HG03442 (cell line): Measurements from ENCODE around the gene ABHD17A.

Source experiments
- ATAC-seq: cut with Tn5 transposase; IDR thresholded peaks from one replicate; pipeline ENCODE4 v1.9.1; 2021; ENCODE audit warnings: mild to moderate bottlenecking, moderate library complexity; ENCODE audit not compliant: unreplicated experiment

ABHD17A gene

GRCh38 chr19:1854542-1855039, 30.7 kb downstream of the ABHD17A start:
- ATAC-seq: no peak

DNA sequence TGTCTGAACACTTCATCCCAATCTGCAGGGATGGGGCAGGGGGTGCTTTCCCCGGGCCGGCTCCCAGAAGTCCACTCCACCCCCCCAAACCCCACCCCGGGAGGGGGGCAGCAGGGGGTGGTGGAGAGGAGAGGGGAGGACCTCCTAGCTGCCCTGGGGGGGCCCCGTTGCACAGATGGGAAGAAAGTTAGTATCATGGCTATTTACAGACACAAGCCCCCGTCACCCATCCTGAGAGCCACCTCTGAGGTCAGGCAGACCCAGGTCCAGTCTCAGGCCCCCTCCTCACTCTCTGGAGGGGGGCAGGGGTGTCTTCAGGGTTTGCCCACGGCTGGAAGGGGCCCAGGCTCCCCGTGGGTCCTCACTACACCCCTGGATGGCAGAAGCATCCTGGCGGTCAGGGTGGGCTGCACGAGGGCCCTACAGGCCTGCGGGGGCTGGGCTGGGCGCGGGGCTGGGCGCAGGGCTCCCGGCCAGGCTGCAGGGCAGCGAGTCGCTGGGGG, 31.2 kb downstream of the ABHD17A start:
- no peak for ATAC-seq

DNA sequence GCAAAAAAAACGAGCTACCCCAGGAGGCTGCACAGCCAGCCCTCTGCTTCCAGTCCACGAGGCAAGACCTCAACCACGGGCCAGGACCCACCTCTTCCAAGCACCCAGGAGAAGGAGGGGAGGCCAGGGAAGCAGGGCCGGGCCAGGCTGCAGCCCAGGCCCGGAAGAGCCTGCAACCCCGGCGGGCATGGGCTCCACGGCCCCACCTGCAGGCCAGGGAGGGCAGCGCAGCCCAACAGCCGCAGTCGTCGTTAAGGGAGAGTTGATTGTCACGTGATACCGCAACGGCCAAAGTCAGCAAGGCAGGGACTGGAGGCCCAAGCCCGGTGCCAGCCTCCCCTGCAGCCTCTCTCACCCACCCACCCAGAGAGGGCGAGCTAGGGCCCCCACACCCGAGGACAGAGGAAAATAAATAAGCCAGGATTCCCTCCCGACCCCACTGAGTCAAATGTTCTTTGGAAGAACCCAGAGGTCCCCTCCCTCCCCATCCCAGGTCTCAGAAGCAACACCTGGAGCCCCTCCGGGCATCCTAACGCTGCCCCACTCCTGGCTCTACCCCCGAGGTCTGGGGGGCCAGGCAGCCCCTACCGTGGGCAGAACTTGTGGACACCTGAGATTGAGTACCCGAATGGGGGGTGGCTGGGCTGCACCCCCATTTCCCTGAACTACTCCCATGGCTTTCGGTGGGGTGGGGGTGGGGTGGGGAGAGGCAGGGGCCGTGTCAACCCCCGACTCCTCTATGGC, 31.8 kb downstream of the ABHD17A start:
- ATAC-seq: no peak

DNA sequence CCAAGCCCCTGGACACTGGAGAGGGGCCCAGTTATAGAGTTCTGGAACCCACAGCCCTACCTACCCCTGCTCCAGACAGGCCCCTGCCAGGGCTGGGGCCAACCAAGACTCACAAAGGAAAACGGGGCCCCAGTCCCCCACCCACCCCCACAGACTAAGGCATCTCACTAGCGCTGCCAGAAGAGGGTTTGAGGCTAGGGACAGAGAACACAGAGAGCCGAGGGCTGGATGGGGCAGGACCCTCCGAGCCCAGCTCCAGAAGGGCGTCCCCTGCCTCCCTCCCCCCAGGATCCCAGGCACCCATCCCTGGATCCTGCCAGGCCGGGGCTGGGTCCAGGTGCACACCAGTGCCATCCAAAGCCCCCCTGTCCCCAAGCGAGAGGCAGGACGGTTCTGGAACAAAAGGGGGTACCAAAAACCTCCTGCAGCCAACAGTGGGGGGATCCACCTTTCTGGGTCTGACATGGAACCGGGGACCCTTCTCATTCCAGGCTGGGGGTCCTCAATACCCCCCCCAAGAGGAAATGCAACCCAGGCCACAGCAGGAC, 32.6 kb downstream of the ABHD17A start:
- no peak for ATAC-seq

GRCh38 chr19:1851654-1852580, 33.4 kb downstream of the ABHD17A start:
- ATAC-seq: no peak

DNA sequence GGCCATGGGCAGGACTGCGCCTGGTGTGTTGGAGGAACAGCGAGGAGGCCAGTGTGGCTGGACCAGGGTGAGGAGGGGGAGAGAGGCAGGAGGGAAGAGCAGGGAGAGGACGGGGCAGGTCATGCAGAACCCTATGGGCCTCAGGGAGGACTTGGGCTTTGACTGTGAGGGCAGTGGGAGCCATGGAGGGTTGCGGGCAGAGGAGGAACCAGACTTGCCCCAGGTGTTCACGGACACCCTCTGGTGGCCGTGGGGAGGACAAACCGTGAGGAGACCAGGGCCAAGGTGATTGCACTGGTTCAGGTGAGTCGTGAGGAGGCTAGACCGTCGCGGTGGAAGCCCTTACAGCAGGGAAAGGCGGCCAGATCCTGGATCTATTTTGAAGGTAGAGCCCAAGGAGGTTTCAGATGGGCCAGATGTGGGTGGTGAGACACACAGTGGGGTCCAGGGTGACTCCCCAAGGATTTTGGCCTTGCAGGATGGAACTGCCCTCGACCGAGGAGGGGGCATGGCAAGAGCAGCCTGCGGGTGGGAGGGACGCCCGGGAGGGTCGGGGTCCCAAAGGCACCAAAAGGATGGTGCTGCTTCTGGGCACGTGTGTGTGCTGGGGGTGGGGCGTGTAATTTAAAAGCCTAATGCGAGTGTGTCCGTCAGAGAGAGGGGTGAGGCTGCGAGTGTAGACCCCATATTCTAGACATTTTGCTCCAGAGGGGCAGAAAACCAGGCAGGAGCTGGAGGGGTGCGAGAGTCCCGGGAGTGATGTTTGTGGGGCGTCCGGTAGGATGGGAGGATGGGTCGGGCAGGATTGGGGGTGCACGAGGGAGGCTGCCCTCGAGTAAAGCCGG, 34.3 kb downstream of the ABHD17A start:
- ATAC-seq: no peak

DNA sequence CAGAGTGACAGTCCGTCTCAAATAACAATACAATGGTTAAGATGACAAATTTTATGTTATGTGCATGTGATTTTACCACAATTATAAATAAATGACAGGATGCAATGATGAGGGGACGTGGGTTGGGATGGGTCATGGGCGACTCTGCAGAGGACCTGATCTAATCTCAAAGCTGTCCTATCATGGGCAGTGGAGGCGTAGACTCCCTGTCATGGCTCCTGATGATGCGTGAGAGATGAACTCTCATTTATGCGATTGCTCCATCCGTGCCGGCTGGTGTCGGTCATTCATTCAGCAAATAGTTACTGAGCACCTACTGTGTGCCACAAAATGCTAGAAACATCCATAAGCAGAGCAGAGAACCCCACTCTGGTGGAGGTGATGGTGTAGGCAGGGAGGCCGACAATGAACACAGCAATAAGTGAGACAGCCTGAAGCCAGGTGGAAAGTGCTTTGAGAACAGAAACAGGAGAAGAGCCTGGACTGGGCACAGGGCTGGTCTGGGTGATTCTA, 35.4 kb downstream of the ABHD17A start:
- no peak for ATAC-seq

DNA sequence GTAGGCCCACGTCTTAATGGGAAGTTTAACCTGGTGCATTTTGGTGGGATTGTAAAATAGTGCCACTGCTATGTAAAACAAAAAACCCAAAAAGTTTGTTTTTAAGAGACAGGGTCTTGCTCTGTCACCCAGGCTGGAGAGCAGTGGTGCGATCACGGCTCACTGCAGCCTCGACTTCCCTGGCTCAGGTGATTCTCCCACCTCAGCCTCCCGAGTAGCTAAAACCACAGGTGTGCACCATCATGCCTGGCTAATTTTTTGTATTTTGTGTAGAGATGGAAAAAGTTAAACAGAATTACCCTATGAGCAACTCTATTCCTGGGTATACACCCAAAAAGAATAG, 36.2 kb downstream of the ABHD17A start:
- ATAC-seq: no peak

- peak; percentile 63 for ATAC-seq
These were observed 36.7 kb downstream of the ABHD17A start, which contains the start of gene REXO1 for GRCh38 chr19:1848399-1849131. TSS of gene REXO1 (minus strand) at chr19:1848483. CDS start at chr19:1848358, 125 bp downstream.

GRCh38 chr19:1847684-1848398, 37.5 kb downstream of the ABHD17A start:
- ATAC-seq: peak; percentile 20

GRCh38 chr19:1847348-1847683, 38.0 kb downstream of the ABHD17A start:
- no peak for ATAC-seq

DNA sequence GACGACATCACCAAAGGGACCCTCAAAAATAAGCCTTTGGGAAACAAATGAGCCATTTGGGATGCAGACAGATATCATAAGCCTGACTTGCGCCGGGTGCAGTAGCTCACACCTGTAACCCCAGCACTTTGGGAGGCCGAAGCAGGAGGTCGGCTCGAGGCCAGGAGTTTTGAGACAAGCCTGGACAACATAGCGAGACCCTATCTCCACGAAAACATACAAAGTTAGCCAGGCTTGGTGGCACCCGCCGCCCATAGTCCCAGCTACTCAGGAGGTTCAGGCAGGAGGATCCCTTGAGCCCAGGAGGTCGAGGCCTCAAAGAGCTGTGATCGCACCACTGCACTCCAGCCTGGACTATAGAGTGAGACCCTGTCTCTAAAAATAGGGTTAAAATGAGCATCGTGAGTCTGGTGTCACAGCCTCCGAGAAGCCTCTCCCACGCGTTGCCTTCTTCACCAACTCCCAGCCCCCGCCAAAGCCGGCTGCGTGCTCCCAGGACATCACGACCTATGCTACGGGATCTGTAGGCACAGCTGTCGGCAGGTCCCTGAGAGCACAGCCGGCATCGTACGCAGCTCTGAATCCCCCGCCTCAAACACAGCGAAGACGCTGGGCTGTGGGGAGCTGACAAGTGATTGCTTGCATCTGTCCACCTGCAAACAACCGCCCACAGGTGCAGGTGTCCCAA, 38.6 kb downstream of the ABHD17A start:
- ATAC-seq: no peak

- ATAC-seq: no peak
These were observed 39.7 kb downstream of the ABHD17A start for GRCh38 chr19:1845642-1846041.

DNA sequence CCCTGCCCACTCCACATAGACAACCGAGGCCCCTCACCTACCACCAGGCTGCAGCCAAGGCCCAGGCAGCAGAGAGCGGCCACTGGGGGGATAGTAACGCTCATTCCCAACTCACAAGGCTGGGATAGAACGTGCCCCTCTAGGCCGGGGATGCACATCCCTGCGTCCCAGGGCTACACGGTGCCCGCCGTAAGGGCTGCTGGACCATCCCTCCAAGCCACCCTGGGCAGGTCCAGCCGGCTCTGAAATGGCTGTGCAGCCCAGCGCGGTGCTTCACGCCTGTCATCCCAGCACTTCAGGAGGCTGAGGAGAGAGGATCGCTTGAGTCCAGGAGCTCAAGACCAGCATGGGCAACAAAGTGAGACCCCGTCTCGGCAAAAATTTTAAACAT, 40.2 kb downstream of the ABHD17A start:
- ATAC-seq: no peak

DNA sequence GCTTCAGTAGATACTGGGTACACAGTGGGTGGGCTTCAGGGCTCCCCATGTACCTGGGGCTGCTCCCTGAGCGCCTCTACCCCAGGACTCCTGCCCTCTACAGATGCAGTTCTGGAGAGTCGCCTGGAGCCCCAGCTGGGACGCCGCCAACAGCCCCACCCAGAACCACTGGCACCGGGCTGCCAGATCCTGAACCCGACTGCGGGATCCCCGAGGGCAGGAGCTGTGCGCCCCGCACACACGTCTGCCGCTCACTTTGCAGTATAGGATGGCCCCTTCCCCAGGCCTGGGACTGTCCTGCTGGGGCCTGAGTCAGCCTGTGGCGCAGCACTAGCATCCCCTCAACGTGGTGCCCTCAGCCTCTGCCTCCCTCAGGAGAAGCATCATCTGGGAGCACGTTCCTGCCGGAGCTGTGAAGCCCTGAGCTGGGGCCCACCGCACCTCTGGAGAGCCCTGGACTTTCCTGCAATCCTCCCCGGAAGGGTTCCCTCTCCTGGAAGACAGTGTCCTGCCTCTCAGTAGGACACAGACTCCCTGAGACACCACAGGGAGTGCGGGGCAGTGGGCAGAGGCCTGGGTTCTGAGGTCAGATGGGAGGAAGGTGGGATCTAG, 40.7 kb downstream of the ABHD17A start:
- ATAC-seq: no peak

DNA sequence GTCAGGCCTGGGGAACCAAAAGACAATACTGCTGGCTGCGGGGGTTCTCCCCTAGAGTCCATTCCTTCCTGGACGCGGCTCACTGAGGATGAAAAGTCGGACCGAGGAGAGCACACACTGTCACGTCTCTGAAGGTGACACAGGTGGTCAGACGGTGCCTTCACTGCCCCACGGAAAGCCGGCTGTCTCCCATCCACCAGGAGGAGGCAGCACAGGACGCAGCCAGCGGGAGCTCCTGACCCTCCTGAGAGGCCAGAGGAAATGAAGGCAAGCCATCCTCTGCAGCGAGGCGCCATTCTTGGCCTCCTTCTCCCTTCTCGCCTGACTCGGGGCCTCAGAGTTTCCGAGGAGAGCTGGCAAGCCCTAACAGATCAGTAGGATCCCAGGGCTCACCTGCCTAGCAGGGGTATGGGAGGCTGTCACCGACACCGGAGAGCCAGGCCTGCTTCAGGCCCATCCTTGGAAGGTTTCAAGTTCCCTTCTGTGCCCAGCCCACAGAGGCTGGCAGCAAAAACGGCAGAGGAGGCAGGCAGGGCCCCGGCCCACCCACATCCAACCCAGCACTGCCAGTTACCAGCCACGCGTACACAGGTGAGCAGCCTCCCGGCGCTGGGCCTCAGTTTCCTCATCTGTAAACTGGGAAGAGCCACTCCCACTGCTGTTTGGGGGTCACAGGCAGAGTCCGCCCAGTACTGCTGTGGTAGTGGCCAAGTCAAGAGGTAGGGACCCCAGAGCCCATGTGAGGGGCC, 41.5 kb downstream of the ABHD17A start:
- no peak for ATAC-seq

- ATAC-seq: no peak
These were observed 42.2 kb downstream of the ABHD17A start for GRCh38 chr19:1843116-1843515.
